T-helper 1 cell treated with Interleukin-12 subunit alpha and Interleukin-12 subunit beta and Interleukin-4 antibody, amounts not matched to agents 30 μg/mL and 1 μg/mL, for 36 hours (primary cell): ENCODE results near the gene CARD14.
"Not testable (repeated sequence)": the region's sequence is repeated elsewhere in the genome, so short reads cannot be mapped to it uniquely, and the experiment has no call there.

Experiments
- H3K27ac Mint-ChIP-seq: one replicate; pipeline ENCODE4 v1.8.0; 2021; ENCODE audit warnings: mild to moderate bottlenecking, mixed read lengths
- H3K27me3 Mint-ChIP-seq: one replicate; pipeline ENCODE4 v1.8.0; 2021; ENCODE audit warnings: low read depth, mixed read lengths
- H3K36me3 Mint-ChIP-seq: one replicate; pipeline ENCODE4 v1.8.0; 2021; ENCODE audit warnings: low read depth, mixed read lengths
- H3K4me1 Mint-ChIP-seq: one replicate; pipeline ENCODE4 v1.8.0; 2021; ENCODE audit warnings: low read depth, mixed read lengths
- H3K4me3 Mint-ChIP-seq: one replicate; pipeline ENCODE4 v1.8.0; 2021; ENCODE audit warnings: mild to moderate bottlenecking, moderate library complexity, mixed read lengths
- H3K9me3 Mint-ChIP-seq: one replicate; pipeline ENCODE4 v1.8.0; 2021; ENCODE audit warnings: mixed read lengths

Gene CARD14

DNA sequence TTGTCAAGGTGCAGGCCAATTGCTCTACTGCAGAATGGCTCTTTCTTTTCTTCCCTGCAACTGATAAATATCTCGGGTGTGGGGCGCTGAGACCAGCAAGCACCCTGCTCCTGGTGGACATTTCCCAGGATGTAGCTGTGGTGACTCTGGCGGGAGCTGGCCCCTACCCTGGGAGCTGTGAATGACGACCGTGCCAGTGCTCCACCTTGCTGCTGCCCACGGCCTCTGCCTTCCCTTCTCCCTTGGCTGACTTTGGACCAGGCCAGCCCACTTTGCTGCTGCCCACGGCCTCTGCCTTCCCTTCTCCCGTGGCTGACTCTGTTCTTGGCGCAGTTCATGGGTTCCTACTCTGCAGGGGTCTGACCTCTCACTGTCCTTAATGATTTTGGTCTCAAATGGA is 16.1 kb downstream of the CARD14 start:
- Mint-ChIP-seq H3K9me3 (no peaks in the 10 kb centered on the region), H3K4me3 (no peak overlapping the region), H3K27ac (no peak overlapping the region), H3K36me3 (no peaks in the 10 kb centered on the region), H3K4me1 (no peaks in the 10 kb centered on the region), H3K27me3 (no peaks in the 10 kb centered on the region)

DNA sequence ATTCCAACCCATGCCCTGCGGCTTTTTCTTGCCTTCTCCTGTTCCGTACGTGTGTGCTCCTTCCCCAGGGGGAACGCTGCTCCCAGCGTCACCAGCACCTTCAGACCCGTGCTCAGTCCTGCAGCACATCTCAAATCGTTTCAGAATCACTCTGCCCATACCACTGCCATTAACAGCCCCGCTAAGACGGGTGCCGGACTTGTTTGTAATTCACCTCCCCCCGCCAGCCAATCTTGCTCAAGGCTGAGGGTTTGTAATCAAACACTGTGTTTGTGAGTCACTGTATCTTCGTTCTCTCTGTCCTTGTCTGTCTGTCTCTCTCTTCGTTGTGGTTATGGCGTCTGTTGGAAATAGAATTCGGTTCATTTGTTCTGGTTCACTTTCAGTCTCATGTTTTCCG is 17.3 kb downstream of the CARD14 start:
- Mint-ChIP-seq H3K4me3 (no peak overlapping the region), H3K4me1 (no peaks in the 10 kb centered on the region), H3K36me3 (no peaks in the 10 kb centered on the region), H3K27ac (no peak overlapping the region), H3K27me3 (no peaks in the 10 kb centered on the region), H3K9me3 (no peaks in the 10 kb centered on the region)

DNA sequence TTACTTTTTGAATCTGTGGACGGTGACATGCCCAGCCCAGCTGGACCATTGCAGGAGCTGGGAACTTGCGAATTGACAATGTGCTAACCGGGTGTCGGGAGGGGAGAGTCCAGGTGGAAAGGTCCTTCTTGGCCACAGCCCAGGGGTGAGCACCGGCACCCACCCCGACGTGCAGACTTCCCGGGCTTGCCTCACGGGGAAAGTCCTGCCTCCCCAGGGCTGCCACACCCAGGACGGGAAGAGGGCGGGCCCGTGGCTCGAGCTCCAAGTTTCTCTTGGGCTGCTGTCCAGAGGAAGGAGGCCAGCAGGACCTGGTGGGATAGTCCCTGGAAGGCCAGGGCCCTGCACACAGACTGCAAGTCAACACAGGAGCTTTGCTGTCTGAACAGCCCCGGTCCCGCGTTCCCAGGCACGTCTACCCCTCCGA is 17.7 kb downstream of the CARD14 start:
- H3K4me1 Mint-ChIP-seq: no peaks in the 10 kb centered on the region
- H3K27ac Mint-ChIP-seq: no peak overlapping the region
- H3K4me3 Mint-ChIP-seq: no peak overlapping the region
- no peaks in the 10 kb centered on the region for H3K36me3 Mint-ChIP-seq
- no peaks in the 10 kb centered on the region for H3K9me3 Mint-ChIP-seq
- H3K27me3 Mint-ChIP-seq: no peaks in the 10 kb centered on the region

DNA sequence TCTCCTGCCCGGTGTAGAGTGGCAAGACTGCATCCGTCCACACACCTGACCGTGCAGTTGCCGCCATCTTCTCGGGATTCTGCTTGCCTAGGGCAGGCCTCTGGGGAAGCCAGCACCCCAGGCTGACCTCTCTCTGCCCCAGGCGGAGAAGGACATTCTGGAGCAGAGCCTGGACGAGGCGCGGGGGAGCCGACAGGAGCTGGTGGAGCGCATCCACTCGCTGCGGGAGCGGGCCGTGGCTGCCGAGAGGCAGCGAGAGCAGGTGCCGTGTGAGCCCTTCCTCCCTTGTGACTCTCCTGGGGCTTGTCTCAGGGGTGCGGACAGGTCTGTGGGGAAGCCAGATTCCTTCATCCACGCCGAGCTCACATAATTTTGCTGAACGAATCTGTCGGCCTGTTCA is 19.8 kb downstream of the CARD14 start:
- H3K27me3 Mint-ChIP-seq: peaks cover 8% of the 10 kb centered on the region
- no peak overlapping the region for H3K4me3 Mint-ChIP-seq
- peaks cover 8% of the 10 kb centered on the region for H3K9me3 Mint-ChIP-seq
- peaks cover 2% of the 10 kb centered on the region for H3K36me3 Mint-ChIP-seq
- H3K27ac Mint-ChIP-seq: no peak overlapping the region
- no peaks in the 10 kb centered on the region for H3K4me1 Mint-ChIP-seq

DNA sequence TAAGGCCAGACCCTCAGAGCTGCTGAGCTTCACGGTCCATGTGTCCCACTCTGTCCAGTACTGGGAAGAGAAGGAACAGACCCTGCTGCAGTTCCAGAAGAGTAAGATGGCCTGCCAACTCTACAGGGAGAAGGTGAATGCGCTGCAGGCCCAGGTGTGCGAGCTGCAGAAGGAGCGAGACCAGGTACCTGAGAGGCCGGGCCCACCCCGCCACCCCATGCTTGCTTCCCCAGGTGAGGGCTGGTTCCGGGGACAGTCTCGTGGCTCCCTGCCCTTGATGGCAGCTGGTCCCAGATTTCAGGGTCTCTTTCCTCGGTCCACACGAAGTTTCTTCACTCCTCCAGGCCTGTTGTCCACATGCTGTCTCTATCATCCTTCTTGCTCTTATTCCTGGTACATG is 20.9 kb downstream of the CARD14 start:
- Mint-ChIP-seq H3K9me3 (peaks cover 8% of the 10 kb centered on the region), H3K27me3 (peaks cover 8% of the 10 kb centered on the region), H3K27ac (no peak overlapping the region), H3K4me3 (no peak overlapping the region), H3K36me3 (peaks cover 2% of the 10 kb centered on the region), H3K4me1 (no peaks in the 10 kb centered on the region)

DNA sequence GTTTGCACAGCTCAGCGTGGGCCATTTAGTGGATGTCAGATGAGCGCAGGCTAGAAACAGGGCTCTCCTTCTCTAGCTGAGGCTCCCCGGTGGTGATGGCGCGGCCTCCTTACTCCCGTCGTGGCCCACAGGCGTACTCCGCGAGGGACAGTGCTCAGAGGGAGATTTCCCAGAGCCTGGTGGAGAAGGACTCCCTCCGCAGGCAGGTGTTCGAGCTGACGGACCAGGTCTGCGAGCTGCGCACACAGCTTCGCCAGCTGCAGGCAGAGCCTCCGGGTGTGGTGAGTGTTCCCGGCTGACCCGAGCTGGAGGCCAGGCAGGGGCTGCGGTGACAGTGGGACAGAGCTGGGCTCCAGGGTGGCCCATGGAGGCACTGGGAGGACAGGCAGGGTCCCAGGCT is 21.4 kb downstream of the CARD14 start:
- Mint-ChIP-seq H3K4me1 (peaks cover 2% of the 10 kb centered on the region), H3K27me3 (peaks cover 8% of the 10 kb centered on the region), H3K9me3 (peaks cover 8% of the 10 kb centered on the region), H3K27ac (no peak overlapping the region), H3K36me3 (peaks cover 2% of the 10 kb centered on the region), H3K4me3 (no peak overlapping the region)

DNA sequence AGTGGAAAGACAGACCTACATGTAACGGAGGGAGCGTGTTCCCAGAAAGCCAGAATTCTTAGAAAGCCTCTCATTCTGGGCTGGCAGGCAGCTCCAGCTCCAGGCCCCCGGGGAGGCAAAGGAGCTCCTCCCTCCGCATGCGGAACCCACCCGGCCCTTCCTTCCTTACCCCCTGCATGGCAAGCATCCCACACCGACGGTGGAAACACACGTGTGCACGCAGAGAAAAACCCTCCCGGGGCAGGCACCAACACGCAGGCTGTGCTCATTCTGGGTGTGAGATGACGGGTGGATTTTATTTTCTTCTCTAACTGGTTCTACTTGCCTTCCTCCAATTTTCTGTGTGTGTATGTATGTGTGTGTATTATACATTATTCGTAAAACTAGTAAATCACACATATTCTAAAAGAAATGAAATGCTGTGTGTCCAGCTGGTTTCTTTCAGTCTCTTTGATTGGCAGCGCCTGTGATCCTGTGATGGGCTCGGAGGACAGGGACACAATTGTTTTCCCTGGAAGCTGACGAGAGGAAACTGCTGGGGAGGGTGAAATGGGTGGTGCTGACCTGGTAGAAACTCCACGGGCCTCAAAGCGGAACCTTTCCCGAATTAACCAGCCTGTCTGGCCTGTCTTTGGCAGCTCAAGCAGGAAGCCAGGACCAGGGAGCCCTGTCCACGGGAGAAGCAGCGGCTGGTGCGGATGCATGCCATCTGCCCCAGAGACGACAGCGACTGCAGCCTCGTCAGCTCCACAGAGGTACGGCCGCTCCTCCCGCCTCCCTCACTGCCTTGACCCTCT is 22.2 kb downstream of the CARD14 start:
- Mint-ChIP-seq H3K27me3 (peaks cover 8% of the 10 kb centered on the region), H3K36me3 (peaks cover 2% of the 10 kb centered on the region), H3K9me3 (peaks cover 8% of the 10 kb centered on the region), H3K4me3 (no peak overlapping the region), H3K27ac (no peak overlapping the region), H3K4me1 (peaks cover 2% of the 10 kb centered on the region)

DNA sequence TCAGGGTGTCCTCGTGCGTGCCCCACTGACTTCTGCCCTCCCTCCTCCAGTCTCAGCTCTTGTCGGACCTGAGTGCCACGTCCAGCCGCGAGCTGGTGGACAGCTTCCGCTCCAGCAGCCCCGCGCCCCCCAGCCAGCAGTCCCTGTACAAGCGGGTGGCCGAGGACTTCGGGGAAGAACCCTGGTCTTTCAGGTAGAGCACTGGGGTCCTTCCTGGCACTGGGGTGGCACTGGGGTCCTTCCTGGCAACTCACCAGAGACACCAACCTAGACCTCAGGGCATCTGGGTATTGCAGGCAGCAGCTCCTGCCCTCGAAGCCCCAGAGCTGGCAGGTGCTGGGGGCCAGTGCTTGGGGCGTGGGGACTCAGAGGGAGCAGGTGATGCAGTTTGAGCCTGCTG is 25.3 kb downstream of the CARD14 start:
- Mint-ChIP-seq H3K4me3 (no peak overlapping the region), H3K27ac (no peak overlapping the region), H3K9me3 (peaks cover 8% of the 10 kb centered on the region), H3K4me1 (peaks cover 2% of the 10 kb centered on the region), H3K27me3 (peaks cover 8% of the 10 kb centered on the region), H3K36me3 (peaks cover 2% of the 10 kb centered on the region)

DNA sequence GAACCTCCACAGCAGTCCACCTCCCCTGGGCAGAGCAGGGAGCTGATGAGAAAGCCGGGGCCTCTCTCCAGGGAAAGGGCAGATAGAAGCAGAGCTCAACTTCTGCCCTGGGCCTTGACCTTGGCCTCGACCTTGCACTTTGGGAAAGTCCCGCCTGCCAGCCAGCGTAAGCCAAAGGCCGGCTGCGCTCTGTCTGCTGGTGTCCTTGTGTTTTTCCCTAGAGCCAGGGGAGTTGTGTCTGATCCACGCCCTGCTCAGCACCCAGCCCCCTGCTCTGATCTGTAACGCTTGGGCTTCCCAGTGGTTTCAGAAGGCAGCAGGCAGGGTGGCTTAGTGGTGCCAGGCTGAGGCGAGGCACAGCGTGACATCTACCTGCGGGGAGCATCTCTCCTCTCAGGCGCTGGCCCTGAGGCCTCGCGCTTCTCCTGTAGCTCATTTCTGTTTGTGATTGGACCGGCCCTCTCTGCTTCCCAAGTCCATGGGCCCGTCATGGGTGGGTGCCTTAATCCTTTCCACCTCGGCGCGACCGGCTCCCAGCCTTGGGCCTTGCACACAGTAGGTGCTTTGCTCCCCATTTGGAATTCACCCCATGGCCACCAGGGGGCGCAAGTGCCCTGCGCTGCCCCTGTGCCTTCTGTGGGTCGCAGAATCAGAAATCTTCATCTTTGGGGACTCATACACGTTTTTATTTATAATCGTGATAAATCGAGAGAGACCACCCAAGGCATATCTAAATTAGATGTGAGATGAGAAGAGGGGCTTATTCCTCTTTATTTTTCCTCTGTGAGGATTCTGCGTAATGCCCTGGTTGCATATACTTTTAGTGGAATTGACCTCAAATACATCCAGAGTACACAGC is 26.1 kb downstream of the CARD14 start:
- peaks cover 8% of the 10 kb centered on the region for H3K27me3 Mint-ChIP-seq
- H3K9me3 Mint-ChIP-seq: peaks cover 8% of the 10 kb centered on the region
- no peak overlapping the region for H3K4me3 Mint-ChIP-seq
- H3K27ac Mint-ChIP-seq: no peak overlapping the region
- H3K4me1 Mint-ChIP-seq: peaks cover 2% of the 10 kb centered on the region
- H3K36me3 Mint-ChIP-seq: peaks cover 2% of the 10 kb centered on the region

DNA sequence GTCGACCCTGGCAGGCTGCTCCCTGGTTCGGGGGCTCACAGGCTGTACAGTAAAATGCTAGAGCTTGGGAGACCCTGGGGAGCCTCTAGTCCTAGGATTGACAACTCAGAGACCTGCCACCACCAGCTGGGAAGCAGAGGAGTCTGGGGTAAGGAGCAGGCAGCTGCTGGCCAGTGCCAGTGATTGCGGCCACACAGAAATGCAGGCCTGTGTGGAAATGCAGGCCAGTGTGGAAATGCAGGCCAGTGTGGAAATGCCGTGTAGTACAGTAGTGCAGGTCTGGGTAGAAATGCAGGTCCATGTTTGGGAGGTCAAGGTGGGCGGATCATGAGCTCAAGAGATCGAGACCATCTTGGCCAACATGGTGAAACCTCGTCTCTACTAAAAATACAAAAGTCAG is 26.8 kb downstream of the CARD14 start:
- Mint-ChIP-seq H3K4me3 (no peak overlapping the region), H3K27me3 (peaks cover 8% of the 10 kb centered on the region), H3K27ac (no peak overlapping the region), H3K4me1 (peaks cover 2% of the 10 kb centered on the region), H3K36me3 (peaks cover 2% of the 10 kb centered on the region), H3K9me3 (peaks cover 8% of the 10 kb centered on the region)

DNA sequence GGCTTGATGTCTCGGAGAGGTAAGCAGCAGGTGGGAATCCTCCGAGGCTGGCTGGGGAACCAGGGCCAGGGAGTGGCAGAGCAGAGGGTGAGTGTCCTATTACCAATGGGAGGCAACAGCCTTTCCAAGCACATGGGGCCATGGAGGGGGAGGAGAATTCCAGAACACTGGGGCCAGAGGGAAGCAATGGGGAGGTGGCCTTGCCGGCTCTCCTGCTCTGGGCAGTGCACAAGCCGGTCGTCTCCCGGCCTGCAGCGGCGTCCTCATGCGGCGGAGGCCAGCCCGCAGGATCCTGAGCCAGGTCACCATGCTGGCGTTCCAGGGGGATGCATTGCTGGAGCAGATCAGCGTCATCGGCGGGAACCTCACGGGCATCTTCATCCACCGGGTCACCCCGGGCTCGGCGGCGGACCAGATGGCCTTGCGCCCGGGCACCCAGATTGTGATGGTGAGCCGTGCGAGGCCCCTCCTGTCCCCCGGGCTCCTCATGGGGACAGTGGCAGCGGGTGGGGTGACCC is 28.4 kb downstream of the CARD14 start:
- Mint-ChIP-seq H3K27me3 (peaks cover 8% of the 10 kb centered on the region), H3K9me3 (peaks cover 8% of the 10 kb centered on the region)

DNA sequence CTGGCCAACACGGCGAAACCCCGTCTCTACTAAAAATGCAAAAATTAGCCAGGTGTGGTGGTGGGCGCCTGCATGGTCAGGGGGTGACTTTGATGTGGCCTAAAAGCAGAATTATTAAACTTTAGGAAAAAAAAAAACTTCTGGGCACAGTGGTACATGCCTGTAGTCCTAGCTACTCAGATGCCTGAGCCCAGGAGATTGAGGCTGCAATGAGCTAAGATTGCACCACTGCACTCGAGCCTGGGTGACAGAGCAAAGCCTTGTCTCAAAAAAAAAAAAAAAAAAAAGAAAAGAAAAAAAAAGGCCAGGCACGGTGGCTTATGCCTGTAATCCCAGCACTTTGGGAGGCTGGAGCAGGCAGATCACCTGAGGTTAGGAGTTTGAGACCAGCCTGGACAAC is 29.5 kb downstream of the CARD14 start:
- H3K9me3 Mint-ChIP-seq, H3K4me1 Mint-ChIP-seq, H3K36me3 Mint-ChIP-seq: not testable (repeated sequence)

More for the DNA sequence above, 28.4 kb downstream of the CARD14 start:
- Mint-ChIP-seq H3K4me1 (peaks cover 2% of the 10 kb centered on the region), H3K36me3 (peaks cover 2% of the 10 kb centered on the region), H3K27ac (no peak overlapping the region), H3K4me3 (no peak overlapping the region)

DNA sequence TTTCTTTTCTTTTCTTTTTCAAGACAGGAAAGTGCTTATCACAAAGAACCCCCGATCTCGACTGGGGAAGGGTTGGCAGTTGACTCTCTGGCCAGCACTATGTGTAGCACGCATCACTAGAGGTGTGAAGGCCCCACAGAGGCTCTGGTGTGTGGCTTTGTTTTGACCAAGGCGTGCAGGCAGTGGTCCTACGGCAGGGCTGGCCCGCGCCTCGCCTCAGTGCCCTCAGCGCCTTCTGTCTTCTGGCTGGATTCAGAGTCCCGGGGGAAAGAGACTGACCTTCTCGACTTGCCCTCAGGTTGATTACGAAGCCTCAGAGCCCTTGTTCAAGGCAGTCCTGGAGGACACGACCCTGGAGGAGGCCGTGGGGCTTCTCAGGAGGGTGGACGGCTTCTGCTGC is 31.6 kb downstream of the CARD14 start:
- Mint-ChIP-seq H3K27ac (no peak overlapping the region), H3K36me3 (peaks cover 3% of the 10 kb centered on the region), H3K9me3 (no peaks in the 10 kb centered on the region), H3K4me1 (no peaks in the 10 kb centered on the region), H3K4me3 (no peak overlapping the region), H3K27me3 (no peaks in the 10 kb centered on the region)

More for the DNA sequence above, 29.5 kb downstream of the CARD14 start:
- H3K4me3 Mint-ChIP-seq, H3K27ac Mint-ChIP-seq, H3K27me3 Mint-ChIP-seq: not testable (repeated sequence)

DNA sequence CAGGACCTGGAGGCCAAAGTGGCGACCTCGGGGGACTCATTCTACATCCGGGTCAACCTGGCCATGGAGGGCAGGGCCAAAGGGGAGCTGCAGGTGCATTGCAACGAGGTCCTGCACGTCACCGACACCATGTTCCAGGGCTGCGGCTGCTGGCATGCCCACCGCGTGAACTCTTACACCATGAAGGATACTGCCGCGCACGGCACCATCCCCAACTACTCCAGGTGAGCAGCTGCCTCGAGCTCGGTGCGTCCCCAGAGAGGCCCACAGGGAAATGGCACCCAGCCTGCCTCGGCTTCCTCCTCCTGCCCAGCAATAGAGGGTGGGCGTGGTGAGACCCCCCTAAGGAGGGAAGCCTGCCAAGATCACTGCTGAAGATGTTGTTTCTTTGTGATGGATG is 32.4 kb downstream of the CARD14 start:
- Mint-ChIP-seq H3K27me3 (no peaks in the 10 kb centered on the region), H3K4me1 (no peaks in the 10 kb centered on the region), H3K27ac (no peak overlapping the region), H3K9me3 (no peaks in the 10 kb centered on the region), H3K4me3 (no peak overlapping the region), H3K36me3 (peaks cover 3% of the 10 kb centered on the region)

DNA sequence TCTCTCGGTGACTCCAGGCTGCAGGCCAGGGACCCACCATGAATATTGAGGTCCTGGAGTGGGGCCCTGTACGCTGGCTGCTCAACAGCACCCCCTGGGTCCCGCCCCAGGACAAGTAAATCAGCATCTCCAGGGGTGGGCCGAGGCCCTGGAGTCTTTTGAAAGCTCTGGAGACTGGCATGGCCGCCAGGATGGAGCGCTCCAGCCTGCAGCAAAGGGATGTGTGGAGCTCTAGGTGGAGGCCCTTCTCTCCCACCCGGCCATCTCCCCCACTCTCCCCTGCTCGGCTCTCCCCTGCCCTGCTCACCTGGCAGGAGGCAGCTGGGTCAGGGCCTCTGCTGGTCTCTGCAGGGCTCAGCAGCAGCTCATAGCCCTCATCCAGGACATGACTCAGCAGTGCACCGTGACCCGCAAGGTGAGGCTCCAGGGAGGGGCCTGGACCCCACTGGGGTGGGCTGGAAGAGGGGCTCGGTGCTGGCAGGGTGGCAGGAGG is 33.7 kb downstream of the CARD14 start:
- no peak overlapping the region for H3K27ac Mint-ChIP-seq
- H3K4me3 Mint-ChIP-seq: no peak overlapping the region
- peaks cover 3% of the 10 kb centered on the region for H3K36me3 Mint-ChIP-seq
- no peaks in the 10 kb centered on the region for H3K27me3 Mint-ChIP-seq
- no peaks in the 10 kb centered on the region for H3K9me3 Mint-ChIP-seq
- no peaks in the 10 kb centered on the region for H3K4me1 Mint-ChIP-seq
